ENCODE measurements around the gene CYP4F22. TPM values are rescaled to one million over a fixed set of nuclear protein-coding genes. Genes with fewer than 3 reads are reported as not detected.

Gene CYP4F22
- total and polyA plus RNA-seq, 2 of the 8 experiments (the other 6 are each of a cell fraction or from before 2014, with no cell fraction given), result not detected

DNA sequence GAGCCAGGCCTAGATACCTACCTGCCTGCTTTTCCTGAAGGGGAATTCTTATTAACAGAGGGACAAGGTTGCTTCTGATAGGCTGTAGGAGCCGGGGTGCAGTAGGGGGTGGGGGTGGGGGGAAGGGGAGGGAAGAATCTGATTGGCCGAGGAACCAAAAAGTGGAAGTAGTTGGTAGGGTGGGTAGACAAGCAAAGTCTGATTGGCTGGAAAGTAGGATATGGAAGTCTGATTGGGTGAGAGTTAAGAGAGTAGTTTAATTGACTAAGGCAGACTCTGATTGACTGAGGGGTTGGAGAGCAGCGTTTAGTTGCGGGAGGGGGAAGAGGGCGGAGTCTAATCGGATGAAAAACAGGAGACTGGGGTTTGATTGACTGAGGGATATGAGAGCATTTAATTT, 9.4 kb upstream of the CYP4F22 start:
- no peak overlapping the region for H2BK120ac ChIP-seq (replicated peaks; ENCODE audit: low read depth, low read length)
- no peak overlapping the region for H3K9ac ChIP-seq (replicated peaks in 1 of 4; ENCODE audit: extremely low read depth in 1 of 4, low read depth in 3 of 4, low read length in 3 of 4)
- H4K5ac ChIP-seq (ENCODE audit: insufficient read length, low read depth, low read length), result no peak overlapping the region
- no peak overlapping the region for H2AK5ac ChIP-seq (ENCODE audit: low read depth, low read length)
- no peak overlapping the region for H3K14ac ChIP-seq (ENCODE audit: insufficient read length)
- no peak overlapping the region for H2AFZ ChIP-seq (ENCODE audit: low read length)
- H4K91ac ChIP-seq (replicated peaks; ENCODE audit: insufficient read length, low read length), result no peak overlapping the region
- H3K4me2 ChIP-seq (ENCODE audit: insufficient read depth in 1 of 2, low read depth in 2 of 2, low read length in 2 of 2), result no peak overlapping the region
- peaks cover 2% of the 10 kb centered on the region; the same call in 1 of the 2 replicates for H3K23me2 ChIP-seq (ENCODE audit: low read depth, low read length)
- no peak overlapping the region for H3K56ac ChIP-seq (replicated peaks; ENCODE audit: insufficient read length, low read depth, low read length)
- no peak for TF ChIP-seq SIN3A (conservative IDR thresholded peaks at IDR 0.05 in 1 of 2, IDR thresholded peaks at IDR 0.05 in 1 of 2; ENCODE audit: low read depth in 1 of 2, low read length in 2 of 2)
- no peaks in the 10 kb centered on the region for H3K27me3 ChIP-seq (replicated peaks in 1 of 4; ENCODE audit: control insufficient read depth in 3 of 4, extremely low read depth in 1 of 4, insufficient read depth in 3 of 4, low read length in 3 of 4)
- H4K8ac ChIP-seq (ENCODE audit: extremely low read depth, insufficient read depth, low read length), result no peak overlapping the region
- no peak overlapping the region for H3K4me3 ChIP-seq (ENCODE audit: extremely low read depth in 1 of 4, insufficient read depth in 2 of 4, low read depth in 3 of 4, low read length in 4 of 4)
- CTCF ChIA-PET (ENCODE audit: partially characterized antibody), result no interaction called here
- H3K79me2 ChIP-seq (ENCODE audit: control insufficient read depth in 1 of 2, insufficient read depth in 2 of 2, low read length in 2 of 2), result no peaks in the 10 kb centered on the region
- no peaks in the 10 kb centered on the region for H4K20me1 ChIP-seq (replicated peaks in 1 of 2; ENCODE audit: control insufficient read depth in 1 of 2, insufficient read depth in 2 of 2, low read length in 2 of 2)
- no peaks in the 10 kb centered on the region; a peak in 1 of 8 replicates for H3K36me3 ChIP-seq (ENCODE audit: control insufficient read depth in 2 of 4, insufficient read depth in 4 of 4, low read length in 3 of 4)
- no peaks in the 10 kb centered on the region for H3K4me1 ChIP-seq (replicated peaks in 1 of 4; ENCODE audit: control insufficient read depth in 3 of 4, insufficient read depth in 4 of 4, low read length in 3 of 4)
- no peak overlapping the region for H2BK15ac ChIP-seq (ENCODE audit: low read length)
- no peak overlapping the region for H3K23ac ChIP-seq (ENCODE audit: insufficient read length)
- no peaks in the 10 kb centered on the region for H3K79me1 ChIP-seq (ENCODE audit: low read depth, low read length)
- DNase-seq (ENCODE audit: low read depth in 1 of 2, low spot score in 2 of 2), result no peak
- H2BK12ac ChIP-seq (ENCODE audit: low read depth, low read length), result no peak overlapping the region
- H3K9me3 ChIP-seq (ENCODE audit: insufficient read depth in 2 of 2, low read depth in 1 of 2, low read length in 1 of 2), result peaks cover 28 to 54% of the 10 kb centered on the region in 2 experiments
- FAIRE-seq, result no peak
- POLR2A ChIA-PET (ENCODE audit: partially characterized antibody), result no interaction called here
- H3K18ac ChIP-seq (ENCODE audit: extremely low read depth, low read length), result no peak overlapping the region
- H2BK20ac ChIP-seq (ENCODE audit: low read length), result no peak overlapping the region
- WGBS, 2 experiments (ENCODE audit: extremely low coverage in 1 of 2, insufficient coverage in 1 of 2, insufficient read length in 1 of 2, insufficient replicate concordance in 2 of 2, low coverage in 1 of 2, low lambda C conversion rate in 2 of 2, missing lambda C conversion rate in 1 of 2), result 72% methylated on average over 5 of the region's 6 CpGs; no CpG with 5 or more reads in 1 of the 2 experiments
- H2BK5ac ChIP-seq (ENCODE audit: low read depth, low read length), result no peak overlapping the region
- H3K4ac ChIP-seq (replicated peaks; ENCODE audit: insufficient read length, low read depth, low read length), result no peak overlapping the region
- no peak overlapping the region for H3K27ac ChIP-seq (ENCODE audit: low read depth, low read length)
